ENCODE measurements around the gene NYAP2.

DNA sequence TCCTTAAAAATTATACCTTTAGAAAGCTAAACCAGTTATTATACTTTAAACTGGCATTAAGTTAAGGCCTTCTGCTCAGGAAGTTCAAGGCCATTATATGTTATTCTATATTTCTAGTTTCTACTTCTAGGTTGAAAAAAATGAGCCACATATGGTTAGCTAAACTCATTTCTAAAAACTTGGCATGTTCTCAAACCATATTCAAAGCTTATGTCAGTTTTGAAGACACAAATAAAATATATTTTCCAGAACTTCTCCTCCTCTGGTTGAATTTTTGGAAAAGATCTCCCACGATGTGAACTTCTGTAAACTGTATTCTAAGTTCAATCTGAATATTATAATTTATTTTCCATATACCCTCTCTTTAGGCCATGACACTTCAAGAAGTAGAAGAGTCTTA lies 103.5 kb downstream of the NYAP2 start:
- no peak for TF ChIP-seq POLR2AphosphoS5 (IDR thresholded peaks at IDR 0.05; ENCODE audit: low read depth, low read length)
- TF ChIP-seq, protein P1, sequence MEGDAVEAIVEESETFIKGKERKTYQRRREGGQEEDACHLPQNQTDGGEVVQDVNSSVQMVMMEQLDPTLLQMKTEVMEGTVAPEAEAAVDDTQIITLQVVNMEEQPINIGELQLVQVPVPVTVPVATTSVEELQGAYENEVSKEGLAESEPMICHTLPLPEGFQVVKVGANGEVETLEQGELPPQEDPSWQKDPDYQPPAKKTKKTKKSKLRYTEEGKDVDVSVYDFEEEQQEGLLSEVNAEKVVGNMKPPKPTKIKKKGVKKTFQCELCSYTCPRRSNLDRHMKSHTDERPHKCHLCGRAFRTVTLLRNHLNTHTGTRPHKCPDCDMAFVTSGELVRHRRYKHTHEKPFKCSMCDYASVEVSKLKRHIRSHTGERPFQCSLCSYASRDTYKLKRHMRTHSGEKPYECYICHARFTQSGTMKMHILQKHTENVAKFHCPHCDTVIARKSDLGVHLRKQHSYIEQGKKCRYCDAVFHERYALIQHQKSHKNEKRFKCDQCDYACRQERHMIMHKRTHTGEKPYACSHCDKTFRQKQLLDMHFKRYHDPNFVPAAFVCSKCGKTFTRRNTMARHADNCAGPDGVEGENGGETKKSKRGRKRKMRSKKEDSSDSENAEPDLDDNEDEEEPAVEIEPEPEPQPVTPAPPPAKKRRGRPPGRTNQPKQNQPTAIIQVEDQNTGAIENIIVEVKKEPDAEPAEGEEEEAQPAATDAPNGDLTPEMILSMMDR (IDR thresholded peaks at IDR 0.05 in 2 of 3, conservative IDR thresholded peaks at IDR 0.05 in 1 of 3; ENCODE audit: borderline replicate concordance in 1 of 3, insufficient read depth in 1 of 3, low read depth in 2 of 3, low read length in 2 of 3) = no peak
- TF ChIP-seq, protein P2, sequence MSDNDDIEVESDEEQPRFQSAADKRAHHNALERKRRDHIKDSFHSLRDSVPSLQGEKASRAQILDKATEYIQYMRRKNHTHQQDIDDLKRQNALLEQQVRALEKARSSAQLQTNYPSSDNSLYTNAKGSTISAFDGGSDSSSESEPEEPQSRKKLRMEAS (IDR thresholded peaks at IDR 0.05) = no peak
- TF ChIP-seq YY1 (IDR thresholded peaks at IDR 0.05; ENCODE audit: extremely low read depth, insufficient replicate concordance, low read depth, low read length) = no peak
- TF ChIP-seq, protein P3, sequence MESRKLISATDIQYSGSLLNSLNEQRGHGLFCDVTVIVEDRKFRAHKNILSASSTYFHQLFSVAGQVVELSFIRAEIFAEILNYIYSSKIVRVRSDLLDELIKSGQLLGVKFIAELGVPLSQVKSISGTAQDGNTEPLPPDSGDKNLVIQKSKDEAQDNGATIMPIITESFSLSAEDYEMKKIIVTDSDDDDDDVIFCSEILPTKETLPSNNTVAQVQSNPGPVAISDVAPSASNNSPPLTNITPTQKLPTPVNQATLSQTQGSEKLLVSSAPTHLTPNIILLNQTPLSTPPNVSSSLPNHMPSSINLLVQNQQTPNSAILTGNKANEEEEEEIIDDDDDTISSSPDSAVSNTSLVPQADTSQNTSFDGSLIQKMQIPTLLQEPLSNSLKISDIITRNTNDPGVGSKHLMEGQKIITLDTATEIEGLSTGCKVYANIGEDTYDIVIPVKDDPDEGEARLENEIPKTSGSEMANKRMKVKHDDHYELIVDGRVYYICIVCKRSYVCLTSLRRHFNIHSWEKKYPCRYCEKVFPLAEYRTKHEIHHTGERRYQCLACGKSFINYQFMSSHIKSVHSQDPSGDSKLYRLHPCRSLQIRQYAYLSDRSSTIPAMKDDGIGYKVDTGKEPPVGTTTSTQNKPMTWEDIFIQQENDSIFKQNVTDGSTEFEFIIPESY (IDR thresholded peaks at IDR 0.05; ENCODE audit: extremely low read depth, insufficient replicate concordance, low read length) = no peak

All from HCT116 (cell line).